Muscle of leg (tissue), 16 donors: ENCODE measurements around the gene STAM. TPM values are rescaled to one million over a fixed set of nuclear protein-coding genes. Genes with fewer than 3 reads are reported as not detected.

Experiments
- DNase-seq: peaks from one replicate; pipeline ENCODE4 v3.0.0; 2013
- H3K27ac ChIP-seq: one replicate; pipeline ENCODE4 v1.5.1; 2013; ENCODE audit warnings: mild to moderate bottlenecking, low read length, control low read depth
- H3K27me3 ChIP-seq: one replicate; pipeline ENCODE4 v1.6.1; 2013; ENCODE audit warnings: low read length; ENCODE audit not compliant: control insufficient read depth, insufficient read depth
- H3K36me3 ChIP-seq: one replicate; pipeline ENCODE4 v1.6.1; 2013; ENCODE audit warnings: low read length; ENCODE audit not compliant: control insufficient read depth, insufficient read depth
- H3K4me1 ChIP-seq: one replicate; pipeline ENCODE4 v1.6.1; 2013; ENCODE audit warnings: low read length; ENCODE audit not compliant: control insufficient read depth, insufficient read depth
- H3K4me3 ChIP-seq: one replicate; pipeline ENCODE4 v1.5.1; 2013; ENCODE audit warnings: low read length, control low read depth
- H3K9me3 ChIP-seq: replicated peaks from 2 replicates; pipeline ENCODE4 v1.6.1; 2013; ENCODE audit warnings: low read depth, low read length; ENCODE audit not compliant: control insufficient read depth
- WGBS: methylation state at CpG from one replicate; pipeline ENCODE4 v1.1.5; 2013; ENCODE audit warnings: missing lambda C conversion rate; ENCODE audit not compliant: insufficient coverage; 5-methylcytosine and 5-hydroxymethylcytosine counted together
- long read RNA-seq, 11 donors: transcript quantifications; one replicate each; lab custom pipeline, GENCODE V29; 2026
- polyA plus RNA-seq, 8 donors: library from polyadenylated mRNA; unstranded; fragments of 120-200 nt; gene quantifications; one replicate each; pipeline versions ENCODE4 v1.2.1 to v1.2.3, GENCODE V29; 2013; ENCODE audit warnings: inconsistent platforms in 1 of 8, low replicate concordance in 1 of 8; ENCODE audit not compliant: insufficient read length in 8 of 8, insufficient read depth in 1 of 8
- total RNA-seq: library from RNA; stranded (reverse); fragments of 120-200 nt; gene quantifications from one replicate; pipeline ENCODE4 v1.2.4, GENCODE V29; 2013

STAM gene
- total RNA-seq (16.9 TPM), polyA plus RNA-seq (10 to 100 TPM; 19.9 to 27.2 (median 22.2) TPM)
- long read RNA-seq, donor 1, partial matches to known transcripts, result 0 of 4 reads
- long read RNA-seq, donor 1, other reads (novel, unspliced or antisense), result 0 of 4 reads
- long read RNA-seq, donor 2, result 0 reads
- long read RNA-seq, donor 3, transcript STAM-202 (14 exons, 2,972 nt), result major isoform, 5 of 5 reads
- long read RNA-seq, donor 3, partial matches to known transcripts, result 0 of 5 reads
- long read RNA-seq, donor 3, other reads (novel, unspliced or antisense), result 0 of 5 reads
- long read RNA-seq, donor 4, partial matches to known transcripts, result 0 of 2 reads
- long read RNA-seq, donor 4, other reads (novel, unspliced or antisense), result 0 of 2 reads
- long read RNA-seq, donor 5, transcript STAM-202 (14 exons, 2,972 nt), result major isoform, 12 of 35 reads
- long read RNA-seq, donor 5, partial matches to known transcripts, result 22 of 35 reads
- long read RNA-seq, donor 5, other reads (novel, unspliced or antisense), result 0 of 35 reads
- long read RNA-seq, donor 6, partial matches to known transcripts, result 7 of 11 reads
- long read RNA-seq, donor 6, other reads (novel, unspliced or antisense), result 0 of 11 reads
- long read RNA-seq, donor 7, partial matches to known transcripts, result 0 of 4 reads
- long read RNA-seq, donor 7, other reads (novel, unspliced or antisense), result 0 of 4 reads
- long read RNA-seq, donor 8, partial matches to known transcripts, result 0 of 2 reads
- long read RNA-seq, donor 8, other reads (novel, unspliced or antisense), result 0 of 2 reads
- long read RNA-seq, donor 9, partial matches to known transcripts, result 0 of 2 reads
- long read RNA-seq, donor 9, other reads (novel, unspliced or antisense), result 0 of 2 reads
- long read RNA-seq, donor 10, partial matches to known transcripts, result 5 of 9 reads
- long read RNA-seq, donor 10, other reads (novel, unspliced or antisense), result 0 of 9 reads
- long read RNA-seq, donor 11, partial matches to known transcripts, result 0 of 4 reads
- long read RNA-seq, donor 11, other reads (novel, unspliced or antisense), result 0 of 4 reads

GRCh38 chr10:17643755-17644484, at the start of gene STAM:
STAM (plus strand) TSS chr10:17644151; CDS start chr10:17644340, 189 bp downstream.
- peak; percentile 97 for DNase-seq
- H3K4me3 ChIP-seq, result peak within 1 kb of the TSS; percentile 85
- no peaks in the 10 kb centered on the region for H3K36me3 ChIP-seq
- peaks cover 4% of the 10 kb centered on the region for H3K9me3 ChIP-seq
- H3K4me1 ChIP-seq, result peaks cover 6% of the 10 kb centered on the region
- no peaks in the 10 kb centered on the region for H3K27me3 ChIP-seq
- peak within 1 kb of the TSS; percentile 99 for H3K27ac ChIP-seq
- WGBS, result 0% methylated on average over 15 of the region's 37 CpGs

DNA sequence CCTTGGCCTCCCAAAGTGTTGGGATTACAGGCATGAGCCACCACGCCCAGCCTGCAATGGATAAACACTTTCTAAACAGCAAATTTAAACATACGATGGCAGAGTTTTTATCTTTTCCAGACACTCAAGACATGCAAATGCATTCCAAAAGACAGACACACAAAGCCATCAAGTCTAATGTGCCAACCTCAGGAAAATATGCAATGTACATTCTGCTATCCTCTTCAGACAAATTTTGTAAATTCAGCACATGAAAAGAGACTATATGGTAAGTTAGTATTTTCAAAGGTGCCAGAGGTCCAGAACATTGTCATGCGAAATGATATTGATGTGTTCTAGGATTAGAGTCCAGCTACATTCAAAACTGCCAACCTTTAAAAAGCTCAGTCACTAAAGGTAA, 46.6 kb upstream of the STAM start:
- Histone ChIP-seq H3K36me3 (peaks cover 3% of the 10 kb centered on the region), H3K27ac (no peak overlapping the region), H3K4me1 (no peaks in the 10 kb centered on the region), H3K4me3 (no peak overlapping the region), H3K9me3 (no peaks in the 10 kb centered on the region), H3K27me3 (no peaks in the 10 kb centered on the region)
- DNase-seq, result no peak
- WGBS, result 46% methylated on average over 2 of the region's 3 CpGs

DNA sequence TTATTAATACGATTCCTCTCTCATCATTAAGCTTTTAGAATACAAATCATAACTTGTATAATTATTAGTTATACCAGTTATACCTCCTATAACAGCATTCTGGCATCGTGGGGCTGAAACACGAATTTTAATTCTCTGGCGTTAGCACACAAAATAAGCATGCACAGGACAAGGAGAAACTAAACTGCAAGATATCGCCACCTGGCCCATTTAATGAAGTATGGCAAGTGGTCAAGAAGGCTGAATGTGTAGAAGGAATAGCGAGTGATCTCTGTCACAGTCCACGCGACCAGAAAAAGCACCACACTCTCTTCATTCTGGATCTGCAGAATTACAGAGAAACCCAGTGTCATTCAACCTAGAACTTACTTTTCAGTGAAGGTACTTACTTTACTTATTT, 44.9 kb upstream of the STAM start:
- peak; percentile 26 for DNase-seq
- Histone ChIP-seq H3K4me3 (no peak overlapping the region), H3K27me3 (no peaks in the 10 kb centered on the region), H3K4me1 (no peaks in the 10 kb centered on the region), H3K36me3 (no peaks in the 10 kb centered on the region), H3K9me3 (no peaks in the 10 kb centered on the region), H3K27ac (no peak overlapping the region)
- WGBS, result no CpG with 5 or more reads among the region's 8 CpGs

- WGBS, result 94% methylated on average over 2 of the region's 6 CpGs
Measured at GRCh38 chr10:17605936-17606335, 38.0 kb upstream of the STAM start.

GRCh38 chr10:17606547-17607040, 37.4 kb upstream of the STAM start:
- Histone ChIP-seq H3K36me3 (no peaks in the 10 kb centered on the region), H3K4me1 (no peaks in the 10 kb centered on the region), H3K9me3 (no peaks in the 10 kb centered on the region), H3K4me3 (no peak overlapping the region), H3K27me3 (no peaks in the 10 kb centered on the region), H3K27ac (no peak overlapping the region)
- no peak for DNase-seq
- no CpG with 5 or more reads among the region's 3 CpGs for WGBS

More at GRCh38 chr10:17605936-17606335, 38.0 kb upstream of the STAM start:
- H3K4me3 ChIP-seq, result no peak overlapping the region
- H3K27ac ChIP-seq, result no peak overlapping the region
- H3K27me3 ChIP-seq, result no peaks in the 10 kb centered on the region
- no peaks in the 10 kb centered on the region for H3K36me3 ChIP-seq
- no peaks in the 10 kb centered on the region for H3K9me3 ChIP-seq
- no peak for DNase-seq
- no peaks in the 10 kb centered on the region for H3K4me1 ChIP-seq

GRCh38 chr10:17607060-17607459, 36.9 kb upstream of the STAM start:
- no peak overlapping the region for H3K4me3 ChIP-seq
- no peaks in the 10 kb centered on the region for H3K36me3 ChIP-seq
- H3K9me3 ChIP-seq, result no peaks in the 10 kb centered on the region
- H3K27ac ChIP-seq, result no peak overlapping the region
- no peaks in the 10 kb centered on the region for H3K4me1 ChIP-seq
- WGBS, result no CpG with 5 or more reads among the region's 2 CpGs
- no peak for DNase-seq
- no peaks in the 10 kb centered on the region for H3K27me3 ChIP-seq

- no peaks in the 10 kb centered on the region for H3K4me1 ChIP-seq
- H3K4me3 ChIP-seq, result no peak overlapping the region
- H3K27me3 ChIP-seq, result no peaks in the 10 kb centered on the region
- no peaks in the 10 kb centered on the region for H3K36me3 ChIP-seq
- no peaks in the 10 kb centered on the region for H3K9me3 ChIP-seq
- 88% methylated on average over 4 of the region's 9 CpGs for WGBS
- peak; percentile 68 for DNase-seq
- H3K27ac ChIP-seq, result no peak overlapping the region
Measured at GRCh38 chr10:17607603-17608332, 36.2 kb upstream of the STAM start.

- no peaks in the 10 kb centered on the region for H3K27me3 ChIP-seq
- 89% methylated on average over 10 of the region's 13 CpGs for WGBS
Measured at GRCh38 chr10:17609523-17610079, 34.4 kb upstream of the STAM start.

More at GRCh38 chr10:17609523-17610079, 34.4 kb upstream of the STAM start:
- H3K27ac ChIP-seq, result no peak overlapping the region
- no peaks in the 10 kb centered on the region for H3K9me3 ChIP-seq
- no peaks in the 10 kb centered on the region for H3K4me1 ChIP-seq
- H3K36me3 ChIP-seq, result no peaks in the 10 kb centered on the region
- H3K4me3 ChIP-seq, result no peak overlapping the region
- no peak for DNase-seq
